Lung microvascular endothelial cell (primary cell): Measurements from ENCODE around the gene KLHDC9. TPM values are rescaled to one million over a fixed set of nuclear protein-coding genes. Genes with fewer than 3 reads are reported as not detected.

Experiments
- DNase-seq, 2 donors: peaks; one replicate each; pipeline versions ENCODE4 v3.0.0 to v3.0.0-alpha.2; 2010; ENCODE audit warnings: low read depth in 2 of 2
- total RNA-seq: library from RNA; depleted of rRNA; stranded (reverse); fragments of >200 nt; gene quantifications from 2 replicates; pipeline ENCODE4 v1.2.1, GENCODE V29; 2014

KLHDC9 gene
- total RNA-seq, 1 donor from 2014 or later: 0.99 TPM

- DNase-seq: peak; percentile 24 to 63
Observed at GRCh38 chr1:161130266-161130665, 32.1 kb downstream of the KLHDC9 start.

- peak; percentile 22 to 35 for DNase-seq
Observed at GRCh38 chr1:161131523-161132409, 33.6 kb downstream of the KLHDC9 start.

- DNase-seq: peak; percentile 96
Observed at GRCh38 chr1:161132410-161133219, 34.5 kb downstream of the KLHDC9 start, which contains the start of gene DEDD. TSS of gene DEDD (minus strand) at chr1:161132667. CDS start at chr1:161124462, 8,205 bp downstream.

- no peak for DNase-seq
Observed at GRCh38 chr1:161133220-161133740, 35.1 kb downstream of the KLHDC9 start.

DNA sequence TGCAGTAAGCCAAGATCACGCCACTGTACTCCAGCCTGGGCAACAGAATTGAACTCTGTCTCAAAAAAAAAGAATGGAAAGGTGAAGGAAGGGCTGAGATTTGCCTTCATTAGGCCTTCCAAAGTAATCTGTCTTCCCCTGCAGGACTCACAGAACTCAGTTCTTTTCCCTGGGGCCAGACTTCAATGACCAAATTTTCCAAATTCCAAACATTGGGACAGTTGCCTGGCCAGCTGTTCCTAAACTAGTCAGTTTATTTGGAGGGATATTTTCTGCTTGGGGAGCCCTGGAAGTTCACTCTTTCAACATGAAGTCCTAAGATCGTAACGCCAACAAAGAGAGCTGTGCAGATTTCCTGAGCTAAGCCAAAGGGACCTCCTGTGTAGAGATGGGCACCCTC is 39.7 kb downstream of the KLHDC9 start:
- no peak for DNase-seq

GRCh38 chr1:161138431-161138830 is 40.3 kb downstream of the KLHDC9 start:
- DNase-seq: no peak

DNA sequence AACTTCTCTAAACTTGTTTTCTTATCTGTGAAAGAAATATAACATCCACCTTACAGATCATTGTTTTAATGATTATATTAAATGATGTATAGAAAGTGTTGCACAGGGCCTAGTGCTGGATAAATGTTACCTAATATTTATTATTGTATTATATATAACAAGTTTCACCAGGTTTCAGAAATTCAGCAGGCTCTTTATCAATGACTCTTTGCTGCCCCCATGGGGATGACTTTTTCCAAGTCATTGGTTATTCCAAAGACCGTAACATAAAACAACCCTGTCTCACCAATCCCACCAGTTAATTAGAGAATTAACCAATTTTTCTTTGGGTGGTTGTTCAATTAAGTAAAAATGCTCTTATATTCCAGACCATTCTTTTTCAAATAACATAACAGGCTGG is 41.6 kb downstream of the KLHDC9 start:
- peak; percentile 67 to 80 for DNase-seq

DNA sequence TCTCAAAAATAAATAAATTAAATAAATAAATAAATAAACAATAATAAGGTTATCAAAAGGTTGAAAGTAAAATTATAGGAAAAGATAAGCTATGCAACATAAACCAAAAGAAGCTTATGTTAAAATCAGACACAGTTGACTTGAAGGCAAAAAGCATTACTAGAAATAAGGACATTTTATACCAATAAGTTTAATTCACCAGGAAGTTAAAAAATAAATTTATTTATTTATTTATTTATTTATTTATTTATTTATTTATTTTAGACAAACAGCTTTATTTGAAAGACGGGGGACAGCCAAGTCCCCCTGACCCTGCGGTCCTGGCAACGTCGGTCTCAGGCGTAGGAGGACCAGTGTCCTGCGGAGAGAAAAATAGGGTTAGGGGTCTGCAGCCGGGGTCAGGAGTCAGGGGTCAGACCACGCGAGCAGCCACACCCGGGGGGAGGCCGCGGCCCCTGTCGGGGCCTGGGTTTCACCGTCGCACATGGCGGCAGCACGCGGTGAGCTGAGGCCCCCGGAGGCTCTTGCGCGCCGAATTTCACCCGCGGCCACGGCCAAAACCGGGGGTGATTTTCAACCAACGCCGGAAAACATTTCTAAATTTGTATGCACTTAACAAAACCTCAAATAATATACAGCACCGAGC is 42.7 kb downstream of the KLHDC9 start:
- no peak for DNase-seq

DNA sequence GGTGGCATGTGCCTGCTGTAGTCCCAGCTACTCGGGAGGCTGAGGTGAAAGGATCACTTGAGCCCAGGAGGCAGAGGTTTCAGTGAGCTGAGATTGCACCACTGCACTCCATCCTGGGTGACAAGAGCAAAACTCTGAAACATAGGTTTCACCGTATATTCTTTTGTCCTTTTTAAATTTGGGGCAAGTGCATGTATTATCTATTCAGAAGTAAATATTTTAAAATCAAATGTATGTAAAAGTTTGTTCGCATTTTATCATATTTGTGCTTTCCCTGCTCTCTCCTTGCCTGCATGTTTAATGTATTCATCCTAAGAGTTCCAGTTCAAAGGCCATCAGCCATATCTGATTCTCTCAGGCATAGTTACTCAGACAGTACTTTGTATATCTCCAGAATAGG is 47.7 kb downstream of the KLHDC9 start:
- no peak for DNase-seq

Other genes with a start within 250 kb of the KLHDC9 start
- gene CD244, start 235.5 kb upstream of the KLHDC9 start, total RNA-seq: not detected in 2 replicates
- gene ITLN1, start 213.2 kb upstream of the KLHDC9 start, total RNA-seq: not detected in 2 replicates
- not detected in 2 replicates for gene ITLN2, start 143.6 kb upstream of the KLHDC9 start, total RNA-seq
- gene F11R, start 77.2 kb upstream of the KLHDC9 start, total RNA-seq: 49.3 and 150 TPM in 2 replicates
- 1.7 and 7.1 TPM in 2 replicates for gene TSTD1, start 59.4 kb upstream of the KLHDC9 start, total RNA-seq
- 83.0 and 105 TPM in 2 replicates for gene USF1, start 52.4 kb upstream of the KLHDC9 start, total RNA-seq
- not detected in 2 replicates for gene ARHGAP30, start 28.5 kb upstream of the KLHDC9 start, total RNA-seq
- gene NECTIN4, start 8.8 kb upstream of the KLHDC9 start, total RNA-seq: 0.44 TPM in 1 of 2 replicates, not detected in the other
- gene PFDN2, start 19.7 kb downstream of the KLHDC9 start, total RNA-seq: 22.9 and 36.3 TPM in 2 replicates
- gene NIT1, start 19.7 kb downstream of the KLHDC9 start, total RNA-seq: 9.6 and 13.1 TPM in 2 replicates
- gene DEDD, start 34.3 kb downstream of the KLHDC9 start, total RNA-seq: 23.1 and 31.9 TPM in 2 replicates
- gene UFC1, start 55.6 kb downstream of the KLHDC9 start, total RNA-seq: 111 and 133 TPM in 2 replicates
- gene USP21, start 61.1 kb downstream of the KLHDC9 start, total RNA-seq: 2.8 and 4.6 TPM in 2 replicates
- gene PPOX, start 68.1 kb downstream of the KLHDC9 start, total RNA-seq: 13.3 and 16.1 TPM in 2 replicates
- 17.4 and 26.8 TPM in 2 replicates for gene B4GALT3, start 79.1 kb downstream of the KLHDC9 start, total RNA-seq
- 7.1 and 9.2 TPM in 2 replicates for gene ADAMTS4, start 100.7 kb downstream of the KLHDC9 start, total RNA-seq
- gene NDUFS2, start 104.0 kb downstream of the KLHDC9 start, total RNA-seq: 130 and 147 TPM in 2 replicates
- not detected in 2 replicates for gene FCER1G, start 116.9 kb downstream of the KLHDC9 start, total RNA-seq
- gene APOA2, start 125.3 kb downstream of the KLHDC9 start, total RNA-seq: not detected in 2 replicates
- 12.0 and 13.5 TPM in 2 replicates for gene TOMM40L, start 127.7 kb downstream of the KLHDC9 start, total RNA-seq
- gene NR1I3, start 139.8 kb downstream of the KLHDC9 start, total RNA-seq: not detected in 2 replicates
- gene PCP4L1, start 160.4 kb downstream of the KLHDC9 start, total RNA-seq: not detected in 2 replicates
- 0.60 and 1.3 TPM in 2 replicates for gene MPZ, start 211.6 kb downstream of the KLHDC9 start, total RNA-seq
- gene SDHC, start 216.0 kb downstream of the KLHDC9 start, total RNA-seq: 10.9 and 13.3 TPM in 2 replicates